Prostate gland (tissue), 2 donors: ENCODE data around the gene CDC6. TPM values are rescaled to one million over a fixed set of nuclear protein-coding genes. Genes with fewer than 3 reads are reported as not detected.

Source experiments
- DNase-seq: peaks from one replicate; pipeline ENCODE4 v3.0.0-alpha.2; 2019; ENCODE audit warnings: low spot score
- H3K27ac ChIP-seq, 2 donors: fragments of 200-600 bp; sonication (generic); 2 replicates each; pipeline ENCODE4 v1.5.1; 2017 to 2019
- H3K27me3 ChIP-seq: fragments of 200-600 bp; sonication (generic); replicated peaks from 2 replicates; pipeline ENCODE4 v1.5.1; 2019; ENCODE audit not compliant: insufficient read depth
- H3K36me3 ChIP-seq, 2 donors: fragments of 200-600 bp; sonication (generic); 1 replicate in 1 of 2; 2 replicates in 1 of 2; pipeline versions ENCODE4 v1.5.1 to v1.8.1; 2017 to 2019
- H3K4me1 ChIP-seq: fragments of 200-600 bp; sonication (generic); replicated peaks from 2 replicates; pipeline ENCODE4 v1.5.1; 2019
- H3K4me3 ChIP-seq, 2 donors: fragments of 200-600 bp; sonication (generic); 2 replicates each; pipeline ENCODE4 v1.5.1; 2017 to 2019
- H3K9me3 ChIP-seq: fragments of 200-600 bp; sonication (generic); 2 replicates; pipeline ENCODE4 v1.5.1; 2017
- CTCF ChIP-seq, 4 experiments: fragments of 200-600 bp in 2 of 4; fragments of 450-650 bp in 2 of 4; sonication (generic) in 2 of 4; IDR thresholded peaks; 1 replicate in 3 of 4; 2 replicates in 1 of 4; pipeline ENCODE4 v1.5.1; 2016 to 2019; ENCODE audit warnings: antibody characterized with exemption in 4 of 4, mild to moderate bottlenecking in 2 of 4, moderate library complexity in 2 of 4
- POLR2A ChIP-seq: fragments of 450-650 bp; IDR thresholded peaks from one replicate; pipeline ENCODE4 v1.6.1; 2016; ENCODE audit warnings: antibody characterized with exemption, mild to moderate bottlenecking
- POLR2AphosphoS5 ChIP-seq: sonication (generic); formaldehyde crosslinking; IDR thresholded peaks from one replicate; pipeline ENCODE4 v1.6.1; 2017; ENCODE audit warnings: antibody characterized with exemption
- WGBS: methylation state at CpG from one replicate; pipeline ENCODE4 v1.1.5; 2018; 5-methylcytosine and 5-hydroxymethylcytosine counted together
- intact Hi-C: fragments of 100-400 bp; cut with DNase I; formaldehyde crosslinking; loops from one replicate; pipeline ENCODE4 v1.14.2; 2022
- total RNA-seq, 2 donors: library from RNA; depleted of rRNA; stranded (reverse); fragments of >200 nt; gene quantifications; one replicate each; pipeline ENCODE4 v1.1.0, GENCODE V29; 2016

CDC6 gene
- total RNA-seq, 2 donors from 2014 or later, result 2.1 to 10.3 TPM

- H3K27ac ChIP-seq, result no peak overlapping the region
- intact Hi-C loops, result no loop called here
- H3K36me3 ChIP-seq, result peaks cover 0 to 2% of the 10 kb centered on the region in 2 donors
- WGBS, result 97% methylated on average over 2 of the region's 2 CpGs
- no peaks in the 10 kb centered on the region for H3K9me3 ChIP-seq
- H3K4me1 ChIP-seq, result no peaks in the 10 kb centered on the region
- H3K4me3 ChIP-seq, result no peak overlapping the region
- TF ChIP-seq CTCF (IDR thresholded peaks at IDR 0.05), result no peak
- no peak for TF ChIP-seq POLR2AphosphoS5
- TF ChIP-seq POLR2A, result no peak
- H3K27me3 ChIP-seq, result no peaks in the 10 kb centered on the region
- no peak for DNase-seq
Measured at GRCh38 chr17:40259505-40259904, 28.2 kb upstream of the CDC6 start.

GRCh38 chr17:40260528-40260927, 27.2 kb upstream of the CDC6 start:
- intact Hi-C loops, result no loop called here
- peaks cover 0 to 2% of the 10 kb centered on the region in 2 donors for H3K36me3 ChIP-seq
- H3K27me3 ChIP-seq, result no peaks in the 10 kb centered on the region
- no peak overlapping the region for H3K27ac ChIP-seq
- no peaks in the 10 kb centered on the region for H3K4me1 ChIP-seq
- no peak overlapping the region for H3K4me3 ChIP-seq
- WGBS, result 72% methylated on average over 7 of the region's 7 CpGs
- H3K9me3 ChIP-seq, result no peaks in the 10 kb centered on the region
- DNase-seq, result no peak
- TF ChIP-seq POLR2AphosphoS5, result no peak
- TF ChIP-seq CTCF (IDR thresholded peaks at IDR 0.05), result no peak
- TF ChIP-seq POLR2A, result no peak

- no peaks in the 10 kb centered on the region for H3K27me3 ChIP-seq
- 86% methylated on average over 21 of the region's 21 CpGs for WGBS
- TF ChIP-seq POLR2A, result no peak
- H3K27ac ChIP-seq, result no peak overlapping the region
- H3K9me3 ChIP-seq, result no peaks in the 10 kb centered on the region
- H3K4me3 ChIP-seq, result no peak overlapping the region
- no peak for DNase-seq
- no peaks in the 10 kb centered on the region for H3K4me1 ChIP-seq
- peaks cover 0 to 2% of the 10 kb centered on the region in 2 donors for H3K36me3 ChIP-seq
- intact Hi-C loops, result no loop called here
Measured at GRCh38 chr17:40264458-40265185, 23.1 kb upstream of the CDC6 start.

GRCh38 chr17:40265337-40265736, 22.3 kb upstream of the CDC6 start:
- no peak overlapping the region for H3K4me3 ChIP-seq
- intact Hi-C loops, result no loop called here
- H3K36me3 ChIP-seq, result peaks cover 0 to 2% of the 10 kb centered on the region in 2 donors
- DNase-seq, result no peak
- no peak overlapping the region for H3K27ac ChIP-seq
- WGBS, result 86% methylated on average over 5 of the region's 5 CpGs
- TF ChIP-seq CTCF (IDR thresholded peaks at IDR 0.05), result no peak
- TF ChIP-seq POLR2A, result no peak
- no peak for TF ChIP-seq POLR2AphosphoS5
- no peaks in the 10 kb centered on the region for H3K4me1 ChIP-seq
- no peaks in the 10 kb centered on the region for H3K9me3 ChIP-seq
- no peaks in the 10 kb centered on the region for H3K27me3 ChIP-seq

- no peak overlapping the region for H3K27ac ChIP-seq
- H3K4me3 ChIP-seq, result no peak overlapping the region
- no peaks in the 10 kb centered on the region for H3K9me3 ChIP-seq
- 97% methylated on average over 6 of the region's 6 CpGs for WGBS
- no peaks in the 10 kb centered on the region for H3K4me1 ChIP-seq
- intact Hi-C loops, result no loop called here
- no peaks in the 10 kb centered on the region for H3K27me3 ChIP-seq
- no peak for TF ChIP-seq POLR2AphosphoS5
- no peak for TF ChIP-seq POLR2A
- TF ChIP-seq CTCF (IDR thresholded peaks at IDR 0.05), result no peak
- no peak for DNase-seq
- H3K36me3 ChIP-seq, result peaks cover 0 to 2% of the 10 kb centered on the region in 2 donors
Measured at GRCh38 chr17:40266882-40267281, 20.8 kb upstream of the CDC6 start.
